ENCODE data around the gene C9orf72.

GRCh38 chr9:27591093-27591492 is 17.8 kb upstream of the C9orf72 start:
- TF ChIP-seq CTCF (IDR thresholded peaks at IDR 0.05) (no peak), POLR2A (IDR thresholded peaks at IDR 0.05) (no peak), EP300 (IDR thresholded peaks at IDR 0.05) (no peak)
